HUES6 (cell line): ENCODE results near the gene UNC13A.
"Not testable (repeated sequence)": the region's sequence is repeated elsewhere in the genome, so short reads cannot be mapped to it uniquely, and the experiment has no call there.

Source experiments
- H3K27ac ChIP-seq: 2 replicates; pipeline ENCODE4 v1.7.0; 2013; ENCODE audit warnings: low read depth, mild to moderate bottlenecking, low read length, inconsistent platforms
- H3K27me3 ChIP-seq: 2 replicates; pipeline ENCODE4 v1.6.1; 2013; ENCODE audit warnings: low read length; ENCODE audit not compliant: control insufficient read depth, insufficient read depth
- H3K36me3 ChIP-seq: 2 replicates; pipeline ENCODE4 v1.6.1; 2013; ENCODE audit warnings: low read length; ENCODE audit not compliant: control insufficient read depth, insufficient read depth
- H3K4me1 ChIP-seq: 2 replicates; pipeline ENCODE4 v1.6.1; 2013; ENCODE audit warnings: low read length; ENCODE audit not compliant: control insufficient read depth, insufficient read depth
- H3K4me3 ChIP-seq: 2 replicates; pipeline ENCODE4 v1.5.1; 2013; ENCODE audit warnings: low read depth, low read length
- H3K9ac ChIP-seq: one replicate; pipeline ENCODE4 v1.6.1; 2013; ENCODE audit warnings: mild to moderate bottlenecking, low read length
- H3K9me3 ChIP-seq: 2 replicates; pipeline ENCODE4 v1.6.1; 2013; ENCODE audit warnings: low read depth, low read length; ENCODE audit not compliant: control insufficient read depth, insufficient read depth

UNC13A gene

GRCh38 chr19:17602872-17603510 is 85.2 kb downstream of the UNC13A start:
- H3K27ac ChIP-seq = no peak overlapping the region
- H3K4me3 ChIP-seq = no peak overlapping the region
- no peaks in the 10 kb centered on the region for H3K9me3 ChIP-seq
- H3K27me3 ChIP-seq = no peaks in the 10 kb centered on the region
- H3K36me3 ChIP-seq = no peaks in the 10 kb centered on the region
- H3K4me1 ChIP-seq = peaks cover 12% of the 10 kb centered on the region
- no peak overlapping the region for H3K9ac ChIP-seq

GRCh38 chr19:17602217-17602616 is 85.9 kb downstream of the UNC13A start:
- no peaks in the 10 kb centered on the region for H3K36me3 ChIP-seq
- H3K27ac ChIP-seq = no peak overlapping the region
- H3K4me1 ChIP-seq = peaks cover 12% of the 10 kb centered on the region
- no peaks in the 10 kb centered on the region for H3K27me3 ChIP-seq
- H3K4me3 ChIP-seq = no peak overlapping the region
- no peak overlapping the region for H3K9ac ChIP-seq
- H3K9me3 ChIP-seq = no peaks in the 10 kb centered on the region

DNA sequence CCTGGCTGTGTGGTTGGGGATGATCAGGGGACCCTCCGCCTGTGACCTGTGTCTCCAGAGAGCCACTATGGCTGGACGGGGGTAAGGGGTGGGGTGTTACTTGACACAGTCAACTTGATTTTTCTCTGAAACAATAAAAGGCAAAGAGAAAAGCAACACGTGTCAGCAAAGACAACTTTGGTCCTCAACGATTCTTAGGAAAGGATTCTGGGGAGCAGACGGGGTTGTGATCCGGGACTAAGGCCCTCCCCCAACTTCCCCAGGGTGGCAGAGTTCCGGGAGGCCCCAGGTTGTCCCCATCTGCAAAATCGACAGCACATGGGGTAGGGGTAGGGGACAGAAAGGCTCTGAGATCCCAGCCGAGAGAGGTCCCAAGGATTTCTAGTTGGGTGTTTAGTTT is 86.5 kb downstream of the UNC13A start:
- no peaks in the 10 kb centered on the region for H3K9me3 ChIP-seq
- H3K4me1 ChIP-seq = peaks cover 12% of the 10 kb centered on the region
- no peaks in the 10 kb centered on the region for H3K36me3 ChIP-seq
- H3K27me3 ChIP-seq = no peaks in the 10 kb centered on the region
- H3K9ac ChIP-seq = no peak overlapping the region
- H3K27ac ChIP-seq = no peak overlapping the region
- no peak overlapping the region for H3K4me3 ChIP-seq

DNA sequence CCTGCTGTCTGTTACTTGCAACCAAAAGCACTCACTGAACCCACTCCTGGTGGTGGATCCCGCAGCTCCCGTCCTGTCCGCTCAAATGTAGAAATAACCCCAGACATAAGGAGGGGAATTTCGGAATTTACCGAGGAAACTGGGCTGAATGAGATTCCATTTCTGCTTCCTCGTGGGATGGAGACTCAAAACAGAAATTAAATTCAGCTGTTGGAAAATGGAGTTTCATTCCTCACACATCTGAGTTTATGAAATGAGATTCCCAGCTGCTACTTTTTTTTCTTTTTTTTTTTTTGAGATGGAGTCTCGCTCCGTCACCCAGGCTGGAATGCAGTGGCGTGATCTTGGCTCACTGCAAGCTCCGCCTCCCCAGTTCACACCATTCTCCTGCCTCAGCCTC is 88.4 kb downstream of the UNC13A start:
- Histone ChIP-seq H3K9me3 (no peaks in the 10 kb centered on the region), H3K4me3 (no peak overlapping the region), H3K9ac (no peak overlapping the region), H3K27ac (no peak overlapping the region), H3K4me1 (peaks cover 12% of the 10 kb centered on the region), H3K36me3 (no peaks in the 10 kb centered on the region), H3K27me3 (no peaks in the 10 kb centered on the region)

GRCh38 chr19:17598953-17599352 is 89.2 kb downstream of the UNC13A start:
- Histone ChIP-seq H3K27ac (no peak overlapping the region), H3K4me3 (no peak overlapping the region), H3K27me3 (no peaks in the 10 kb centered on the region), H3K9ac (no peak overlapping the region), H3K9me3 (no peaks in the 10 kb centered on the region), H3K4me1 (peaks cover 12% of the 10 kb centered on the region), H3K36me3 (no peaks in the 10 kb centered on the region)

DNA sequence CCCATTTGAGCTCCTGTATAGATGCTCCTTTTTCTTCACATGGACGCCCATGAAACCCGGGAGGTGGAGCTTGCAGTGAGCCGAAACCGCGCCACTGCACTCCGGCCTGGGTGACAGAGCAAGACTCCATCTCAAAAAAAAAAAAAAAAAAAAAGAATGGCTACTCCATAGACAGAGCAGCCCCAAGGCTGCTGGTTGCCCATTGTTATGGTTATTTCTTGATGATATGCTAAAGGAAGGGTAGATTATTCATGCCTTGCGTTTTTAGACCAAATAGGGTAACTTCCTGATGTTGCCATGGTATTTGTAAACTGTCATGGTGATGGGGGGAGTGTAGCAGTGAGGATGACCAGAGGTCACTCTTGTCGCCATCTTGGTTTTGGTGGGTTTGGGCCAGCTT is 90.1 kb downstream of the UNC13A start:
- H3K27me3 ChIP-seq, H3K9ac ChIP-seq, H3K36me3 ChIP-seq: not testable (repeated sequence)

GRCh38 chr19:17594296-17594695 is 93.9 kb downstream of the UNC13A start:
- not testable (repeated sequence) for H3K36me3 ChIP-seq, H3K27ac ChIP-seq, H3K4me1 ChIP-seq, H3K4me3 ChIP-seq, H3K27me3 ChIP-seq, H3K9ac ChIP-seq, H3K9me3 ChIP-seq

More for the DNA sequence above, 90.1 kb downstream of the UNC13A start:
- not testable (repeated sequence) for H3K4me3 ChIP-seq, H3K27ac ChIP-seq, H3K9me3 ChIP-seq
- H3K4me1 ChIP-seq = peaks cover 12% of the 10 kb centered on the region

- no peaks in the 10 kb centered on the region for H3K36me3 ChIP-seq
- H3K9ac ChIP-seq = no peak overlapping the region
- H3K27me3 ChIP-seq = no peaks in the 10 kb centered on the region
- H3K4me1 ChIP-seq = no peaks in the 10 kb centered on the region
- no peaks in the 10 kb centered on the region for H3K9me3 ChIP-seq
- no peak overlapping the region for H3K27ac ChIP-seq
- no peak overlapping the region for H3K4me3 ChIP-seq
Measured at GRCh38 chr19:17590866-17591265, 97.3 kb downstream of the UNC13A start.

DNA sequence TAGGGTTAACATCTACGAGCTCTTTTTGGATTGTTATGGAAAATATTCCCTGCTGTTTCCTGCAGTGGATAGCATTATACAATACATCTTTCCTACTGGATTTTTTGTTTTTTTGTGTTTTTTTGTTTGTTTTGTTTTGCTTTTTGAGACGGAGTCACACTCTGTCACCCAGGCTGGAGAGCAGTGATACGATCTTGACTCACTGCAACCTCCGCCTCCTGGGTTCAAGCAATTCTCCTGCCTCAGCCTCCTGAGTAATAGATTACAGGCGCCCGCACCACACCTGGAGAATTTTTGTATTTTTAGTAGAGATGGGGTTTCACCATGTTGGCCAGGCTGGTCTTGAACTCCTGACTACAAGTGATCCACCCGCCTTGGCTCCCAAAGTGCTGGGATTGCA is 102.8 kb downstream of the UNC13A start:
- not testable (repeated sequence) for H3K9me3 ChIP-seq, H3K4me3 ChIP-seq, H3K27ac ChIP-seq, H3K27me3 ChIP-seq, H3K9ac ChIP-seq, H3K4me1 ChIP-seq
- peaks cover 20% of the 10 kb centered on the region for H3K36me3 ChIP-seq

- no peaks in the 10 kb centered on the region for H3K27me3 ChIP-seq
- no peaks in the 10 kb centered on the region for H3K9me3 ChIP-seq
- H3K36me3 ChIP-seq = peaks cover 23% of the 10 kb centered on the region
- H3K9ac ChIP-seq = no peak overlapping the region
- peaks cover 10% of the 10 kb centered on the region for H3K4me1 ChIP-seq
- H3K27ac ChIP-seq = no peak overlapping the region
- no peak overlapping the region for H3K4me3 ChIP-seq
Measured at GRCh38 chr19:17584132-17584531, 104.0 kb downstream of the UNC13A start.

GRCh38 chr19:17582613-17583012 is 105.5 kb downstream of the UNC13A start:
- H3K27ac ChIP-seq = no peak overlapping the region
- no peaks in the 10 kb centered on the region for H3K9me3 ChIP-seq
- no peak overlapping the region for H3K9ac ChIP-seq
- peaks cover 23% of the 10 kb centered on the region for H3K36me3 ChIP-seq
- H3K4me3 ChIP-seq = no peak overlapping the region
- no peaks in the 10 kb centered on the region for H3K27me3 ChIP-seq
- peaks cover 16% of the 10 kb centered on the region for H3K4me1 ChIP-seq
